Keratinocyte (primary cell): ENCODE results near the gene CGNL1. TPM values are rescaled to one million over a fixed set of nuclear protein-coding genes. Genes with fewer than 3 reads are reported as not detected.

ENCODE experiments used
- DNase-seq: peaks from one replicate; pipeline ENCODE4 v3.0.0-alpha.2; 2011; ENCODE audit warnings: low read depth, missing footprints, low spot score
- FAIRE-seq: peaks from 2 replicates; lab custom pipeline; 2011; peaks lifted over from hg19 to GRCh38; lab: Jason Lieb, UNC
- H2AFZ ChIP-seq: 2 replicates; pipeline ENCODE4 v1.6.0; 2012; ENCODE audit warnings: low read length, control low read depth, inconsistent platforms; ENCODE audit not compliant: control insufficient read depth
- H3K27ac ChIP-seq: 2 replicates; pipeline ENCODE4 v1.5.1; 2011; ENCODE audit warnings: low read length; ENCODE audit not compliant: control insufficient read depth, insufficient read depth
- H3K27me3 ChIP-seq: 3 replicates; pipeline ENCODE4 v1.6.0; 2011; ENCODE audit warnings: low read length; ENCODE audit not compliant: control insufficient read depth, insufficient read depth; ENCODE audit errors: extremely low read depth
- H3K36me3 ChIP-seq, 2 experiments: 2 replicates in 1 of 2; 3 replicates in 1 of 2; pipeline ENCODE4 v1.5.1; 2011; ENCODE audit warnings: low read length in 2 of 2, mild to moderate bottlenecking in 1 of 2; ENCODE audit not compliant: control insufficient read depth in 2 of 2, insufficient read depth in 2 of 2; ENCODE audit errors: extremely low read depth in 1 of 2
- H3K4me1 ChIP-seq: 3 replicates; pipeline ENCODE4 v1.5.1; 2011; ENCODE audit warnings: low read length; ENCODE audit not compliant: control insufficient read depth, insufficient read depth; ENCODE audit errors: extremely low read depth
- H3K4me2 ChIP-seq: 3 replicates; pipeline ENCODE4 v1.6.0; 2011; ENCODE audit warnings: low read depth, low read length; ENCODE audit not compliant: control insufficient read depth, insufficient read depth; ENCODE audit errors: extremely low read depth
- H3K4me3 ChIP-seq, 3 experiments: fragments of 200-600 bp in 1 of 3; sonication (generic) in 1 of 3; 2 replicates in 2 of 3; 3 replicates in 1 of 3; pipeline ENCODE4 v1.5.1; 2011 to 2016; ENCODE audit warnings: low read length in 3 of 3, mild to moderate bottlenecking in 3 of 3, control low read depth in 2 of 3, inconsistent platforms in 1 of 3, low read depth in 1 of 3, mixed read lengths in 1 of 3, mixed run types in 1 of 3, moderate library complexity in 1 of 3; ENCODE audit not compliant: control insufficient read depth in 2 of 3, insufficient read depth in 2 of 3; ENCODE audit errors: extremely low read depth in 1 of 3
- H3K79me2 ChIP-seq: 2 replicates; pipeline ENCODE4 v1.6.0; 2012; ENCODE audit warnings: low read length; ENCODE audit not compliant: control insufficient read depth, insufficient read depth
- H3K9ac ChIP-seq: 3 replicates; pipeline ENCODE4 v1.6.0; 2011; ENCODE audit warnings: low read length; ENCODE audit not compliant: control insufficient read depth, insufficient read depth; ENCODE audit errors: extremely low read depth
- H3K9me1 ChIP-seq: 3 replicates; pipeline ENCODE4 v1.6.0; 2011; ENCODE audit warnings: low read length; ENCODE audit not compliant: control insufficient read depth, insufficient read depth; ENCODE audit errors: extremely low read depth
- H3K9me3 ChIP-seq: 2 replicates; pipeline ENCODE4 v1.5.1; 2012; ENCODE audit warnings: low read depth, low read length; ENCODE audit not compliant: control insufficient read depth
- H4K20me1 ChIP-seq: 3 replicates; pipeline ENCODE4 v1.6.0; 2011; ENCODE audit warnings: low read length; ENCODE audit not compliant: control insufficient read depth, insufficient read depth; ENCODE audit errors: extremely low read depth
- EZH2 ChIP-seq: IDR thresholded peaks from one replicate; pipeline ENCODE4 v1.6.1; 2012; ENCODE audit warnings: inconsistent platforms, mild to moderate bottlenecking, low read length, moderate library complexity
- dilution Hi-C: fragments of 300-500 bp; cut with MboI; formaldehyde crosslinking; loops from one replicate; pipeline ENCODE4 v1.7.0; 2020; ENCODE audit warnings: low sequenced_read_pairs; ENCODE audit not compliant: extremely low pct_ligation_motif_present
- polyA plus RNA-seq, 5 experiments: library from polyadenylated mRNA; depleted of rRNA in 3 of 5; stranded (reverse) in 3 of 5; stranded (forward) in 1 of 5; unstranded in 1 of 5; fragments of >200 nt; gene quantifications; 1 replicate in 1 of 5; 2 replicates in 3 of 5; 3 replicates in 1 of 5; pipeline versions ENCODE4 v1.2.1 to v1.2.3, GENCODE V29; 2011 to 2012; ENCODE audit warnings: missing spikeins in 2 of 5, low read depth in 1 of 5, low replicate concordance in 1 of 5
- TF ChIP-seq, protein P1 (sequence below), 3 experiments: IDR thresholded peaks in 1 of 3; conservative IDR thresholded peaks in 1 of 3; optimal IDR thresholded peaks in 1 of 3; 2 replicates in 2 of 3; 3 replicates in 1 of 3; pipeline versions ENCODE3 to v1.5.1; 2011; ENCODE audit warnings: low read length in 3 of 3, mild to moderate bottlenecking in 3 of 3, moderate library complexity in 2 of 3, control low read depth in 1 of 3, inconsistent platforms in 1 of 3; ENCODE audit not compliant: insufficient read depth in 2 of 3; ENCODE audit errors: extremely low read depth in 1 of 3

CGNL1 gene
- polyA plus RNA-seq, 1 donor (not counting 4 experiments of a cell fraction or from before 2014, with no cell fraction given): 0.05 TPM

DNA sequence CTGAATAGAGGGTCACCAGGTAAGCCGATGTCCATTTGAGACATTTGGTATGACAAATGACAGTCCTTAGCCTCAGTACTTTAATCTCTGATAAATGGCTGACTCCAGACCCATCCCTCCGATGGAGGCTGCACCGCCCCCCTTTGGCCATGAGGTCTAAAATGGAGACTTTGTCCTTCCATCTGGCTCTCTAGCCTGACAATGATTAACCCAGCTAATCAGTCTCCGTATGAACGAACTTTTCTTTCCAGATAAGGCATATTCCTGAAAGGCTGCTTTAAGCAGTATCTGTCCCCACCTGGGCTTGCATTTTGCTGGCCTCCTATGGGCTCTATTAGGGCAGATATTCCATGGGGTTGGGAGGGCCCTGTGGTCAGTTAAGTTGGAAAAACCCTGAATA, 204.6 kb downstream of the CGNL1 start:
- no peaks in the 10 kb centered on the region for H3K79me2 ChIP-seq
- no peak overlapping the region for H3K4me2 ChIP-seq
- TF ChIP-seq, protein P1, sequence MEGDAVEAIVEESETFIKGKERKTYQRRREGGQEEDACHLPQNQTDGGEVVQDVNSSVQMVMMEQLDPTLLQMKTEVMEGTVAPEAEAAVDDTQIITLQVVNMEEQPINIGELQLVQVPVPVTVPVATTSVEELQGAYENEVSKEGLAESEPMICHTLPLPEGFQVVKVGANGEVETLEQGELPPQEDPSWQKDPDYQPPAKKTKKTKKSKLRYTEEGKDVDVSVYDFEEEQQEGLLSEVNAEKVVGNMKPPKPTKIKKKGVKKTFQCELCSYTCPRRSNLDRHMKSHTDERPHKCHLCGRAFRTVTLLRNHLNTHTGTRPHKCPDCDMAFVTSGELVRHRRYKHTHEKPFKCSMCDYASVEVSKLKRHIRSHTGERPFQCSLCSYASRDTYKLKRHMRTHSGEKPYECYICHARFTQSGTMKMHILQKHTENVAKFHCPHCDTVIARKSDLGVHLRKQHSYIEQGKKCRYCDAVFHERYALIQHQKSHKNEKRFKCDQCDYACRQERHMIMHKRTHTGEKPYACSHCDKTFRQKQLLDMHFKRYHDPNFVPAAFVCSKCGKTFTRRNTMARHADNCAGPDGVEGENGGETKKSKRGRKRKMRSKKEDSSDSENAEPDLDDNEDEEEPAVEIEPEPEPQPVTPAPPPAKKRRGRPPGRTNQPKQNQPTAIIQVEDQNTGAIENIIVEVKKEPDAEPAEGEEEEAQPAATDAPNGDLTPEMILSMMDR (optimal IDR thresholded peaks at IDR 0.05 in 1 of 3, IDR thresholded peaks at IDR 0.05 in 1 of 3, conservative IDR thresholded peaks at IDR 0.05 in 1 of 3; ENCODE audit: extremely low read depth in 1 of 3, insufficient read depth in 2 of 3, low read length in 3 of 3): no peak
- TF ChIP-seq EZH2: no peak
- no peaks in the 10 kb centered on the region for H3K36me3 ChIP-seq
- H3K27ac ChIP-seq: no peak overlapping the region
- no peak overlapping the region for H3K9ac ChIP-seq
- dilution Hi-C loops: no loop called here
- no peak for FAIRE-seq
- no peak overlapping the region for H3K4me3 ChIP-seq
- H4K20me1 ChIP-seq: no peaks in the 10 kb centered on the region
- H2AFZ ChIP-seq: no peak overlapping the region
- no peaks in the 10 kb centered on the region for H3K4me1 ChIP-seq
- no peaks in the 10 kb centered on the region for H3K9me1 ChIP-seq
- peaks cover 2% of the 10 kb centered on the region for H3K9me3 ChIP-seq
- peaks cover 8% of the 10 kb centered on the region for H3K27me3 ChIP-seq
- no peak for DNase-seq

DNA sequence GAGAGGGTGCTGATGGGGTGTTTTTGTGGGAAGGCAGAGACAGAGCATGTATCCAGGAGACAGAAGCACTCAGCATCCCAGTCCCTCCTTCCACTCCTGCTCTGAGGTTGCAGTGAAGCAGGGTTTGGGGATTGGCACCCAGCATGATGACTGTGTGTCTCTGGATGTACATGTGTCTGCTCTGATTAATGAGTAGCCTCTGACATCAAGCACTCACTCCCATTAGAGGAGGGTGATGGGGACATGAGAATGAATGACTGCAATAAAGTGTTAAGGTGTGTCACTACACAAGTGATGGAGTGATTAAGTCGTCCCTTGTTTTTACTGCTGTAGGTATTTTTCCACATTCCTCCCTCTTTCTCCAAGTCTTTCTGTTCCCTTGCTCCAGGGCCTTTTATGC, 205.8 kb downstream of the CGNL1 start:
- Histone ChIP-seq H3K9me1 (no peaks in the 10 kb centered on the region), H3K36me3 (no peaks in the 10 kb centered on the region), H3K79me2 (no peaks in the 10 kb centered on the region), H3K4me1 (peaks cover 6% of the 10 kb centered on the region), H4K20me1 (no peaks in the 10 kb centered on the region), H3K27ac (no peak overlapping the region), H3K27me3 (peaks cover 8% of the 10 kb centered on the region), H2AFZ (no peak overlapping the region), H3K9me3 (peaks cover 2% of the 10 kb centered on the region), H3K9ac (no peak overlapping the region), H3K4me3 (no peak overlapping the region), H3K4me2 (no peak overlapping the region)
- dilution Hi-C loops: no loop called here
- no peak for TF ChIP-seq EZH2
- TF ChIP-seq, protein P1 (optimal IDR thresholded peaks at IDR 0.05 in 1 of 3, IDR thresholded peaks at IDR 0.05 in 1 of 3, conservative IDR thresholded peaks at IDR 0.05 in 1 of 3; ENCODE audit: extremely low read depth in 1 of 3, insufficient read depth in 2 of 3, low read length in 3 of 3): no peak
- FAIRE-seq (no peak), DNase-seq (no peak)
